ENCODE data around the gene POLE. TPM values are rescaled to one million over a fixed set of nuclear protein-coding genes. Genes with fewer than 3 reads are reported as not detected.

Gene POLE
- total RNA-seq, 1 donor from 2014 or later = 56.7 TPM

DNA sequence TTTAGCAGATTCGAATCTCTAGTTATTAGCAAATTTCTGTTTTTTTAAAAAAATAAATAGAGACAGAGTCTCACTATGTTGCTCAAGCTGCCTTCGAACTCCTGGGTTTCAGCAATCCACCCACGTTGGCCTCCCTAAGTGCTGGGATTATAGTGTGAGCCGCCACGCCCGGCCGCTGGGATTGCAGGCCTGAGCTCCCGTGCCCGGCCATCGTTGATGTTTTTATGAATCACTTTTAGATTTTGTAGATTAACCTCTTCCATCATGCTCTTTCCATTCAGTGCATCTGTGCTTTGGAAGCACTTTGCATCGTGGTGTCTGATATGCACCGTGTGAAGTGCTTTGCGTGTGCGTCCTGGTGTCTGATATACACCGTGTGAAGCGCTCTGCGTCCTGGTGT is 44.4 kb upstream of the POLE start:
- H3K27me3 ChIP-seq = no peaks in the 10 kb centered on the region
- no peaks in the 10 kb centered on the region for H3K9me3 ChIP-seq
- H3K4me1 ChIP-seq = no peaks in the 10 kb centered on the region
- no peak overlapping the region for H3K27ac ChIP-seq
- no peak for DNase-seq (ENCODE audit: extremely low spot score in 2 of 2)
- intact Hi-C loops (cut with DNase I) = no loop called here
- H3K4me3 ChIP-seq = no peak overlapping the region
- TF ChIP-seq POLR2AphosphoS5 (IDR thresholded peaks at IDR 0.05; ENCODE audit: insufficient read depth in 1 of 2, low read depth in 1 of 2) (no peak), POLR2A (IDR thresholded peaks at IDR 0.05) (no peak), CTCF (IDR thresholded peaks at IDR 0.05) (no peak)
- H3K36me3 ChIP-seq = peaks cover 0 to 92% of the 10 kb centered on the region in 2 donors

GRCh38 chr12:132730353-132730752 is 43.2 kb upstream of the POLE start:
- no peak overlapping the region for H3K27ac ChIP-seq
- no peaks in the 10 kb centered on the region for H3K27me3 ChIP-seq
- peaks cover 0 to 92% of the 10 kb centered on the region in 2 donors for H3K36me3 ChIP-seq
- H3K9me3 ChIP-seq = no peaks in the 10 kb centered on the region
- DNase-seq (ENCODE audit: extremely low spot score in 2 of 2) = no peak
- H3K4me1 ChIP-seq = no peaks in the 10 kb centered on the region
- intact Hi-C loops (cut with DNase I) = no loop called here
- TF ChIP-seq POLR2AphosphoS5 (IDR thresholded peaks at IDR 0.05; ENCODE audit: insufficient read depth in 1 of 2, low read depth in 1 of 2) (no peak), POLR2A (IDR thresholded peaks at IDR 0.05) (no peak), CTCF (IDR thresholded peaks at IDR 0.05) (no peak)
- H3K4me3 ChIP-seq = no peak overlapping the region

DNA sequence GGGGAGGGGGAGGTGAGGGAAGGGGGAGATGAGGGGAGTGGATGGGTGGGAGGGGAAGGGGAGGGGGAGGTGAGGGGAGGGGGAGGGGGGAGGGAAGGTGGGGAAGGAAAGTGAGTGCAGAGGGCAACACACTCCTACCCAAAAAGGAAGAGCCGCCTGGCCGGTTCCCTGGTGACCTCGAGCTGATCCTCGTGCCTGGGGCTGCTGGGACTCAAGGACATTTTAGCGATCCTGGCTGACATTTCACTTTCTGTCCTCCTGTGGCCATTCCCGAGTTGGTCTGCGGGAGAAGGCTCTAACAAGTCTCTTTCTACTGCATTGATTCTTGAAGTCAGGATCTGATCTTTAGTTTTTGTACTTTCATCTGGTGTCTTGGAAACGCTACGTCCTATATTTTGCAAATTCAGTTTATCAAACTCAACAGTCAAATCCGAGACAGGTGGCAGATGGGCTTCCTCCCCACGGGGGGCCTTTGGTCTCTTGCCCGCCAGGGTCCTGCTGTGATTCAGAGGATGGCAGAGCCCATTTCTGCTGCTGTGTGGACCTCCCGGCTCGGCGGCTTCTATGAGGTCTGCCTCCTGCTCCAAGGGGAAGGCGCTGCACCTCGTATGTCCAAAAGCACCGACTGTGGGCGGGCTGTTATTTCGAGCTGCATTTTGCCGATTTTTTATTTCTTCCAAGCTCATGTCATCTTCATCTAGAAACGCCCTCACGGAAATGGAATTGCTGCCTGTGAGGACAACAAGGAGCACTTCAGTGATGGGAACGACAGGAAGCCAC is 42.6 kb upstream of the POLE start:
- DNase-seq (ENCODE audit: extremely low spot score in 2 of 2) = no peak
- TF ChIP-seq CTCF (IDR thresholded peaks at IDR 0.05) (no peak), POLR2AphosphoS5 (IDR thresholded peaks at IDR 0.05; ENCODE audit: insufficient read depth in 1 of 2, low read depth in 1 of 2) (no peak), POLR2A (IDR thresholded peaks at IDR 0.05) (no peak)
- no peaks in the 10 kb centered on the region for H3K9me3 ChIP-seq
- no peak overlapping the region for H3K27ac ChIP-seq
- intact Hi-C loops (cut with DNase I) = no loop called here
- H3K4me3 ChIP-seq = no peak overlapping the region
- H3K27me3 ChIP-seq = no peaks in the 10 kb centered on the region
- H3K4me1 ChIP-seq = no peaks in the 10 kb centered on the region
- peaks cover 0 to 92% of the 10 kb centered on the region in 2 donors for H3K36me3 ChIP-seq

- no peak overlapping the region for H3K27ac ChIP-seq
- intact Hi-C loops (cut with DNase I) = no loop called here
- no peaks in the 10 kb centered on the region for H3K27me3 ChIP-seq
- peaks cover 0 to 92% of the 10 kb centered on the region in 2 donors for H3K36me3 ChIP-seq
- H3K9me3 ChIP-seq = no peaks in the 10 kb centered on the region
- DNase-seq (ENCODE audit: extremely low spot score in 2 of 2) = no peak
- no peak overlapping the region for H3K4me3 ChIP-seq
- TF ChIP-seq CTCF (IDR thresholded peaks at IDR 0.05) = no peak
- TF ChIP-seq POLR2AphosphoS5 (IDR thresholded peaks at IDR 0.05; ENCODE audit: insufficient read depth in 1 of 2, low read depth in 1 of 2) = no peak
- TF ChIP-seq POLR2A (IDR thresholded peaks at IDR 0.05) = no peak
- H3K4me1 ChIP-seq = no peaks in the 10 kb centered on the region
These were observed 41.4 kb upstream of the POLE start for GRCh38 chr12:132728502-132728901.

DNA sequence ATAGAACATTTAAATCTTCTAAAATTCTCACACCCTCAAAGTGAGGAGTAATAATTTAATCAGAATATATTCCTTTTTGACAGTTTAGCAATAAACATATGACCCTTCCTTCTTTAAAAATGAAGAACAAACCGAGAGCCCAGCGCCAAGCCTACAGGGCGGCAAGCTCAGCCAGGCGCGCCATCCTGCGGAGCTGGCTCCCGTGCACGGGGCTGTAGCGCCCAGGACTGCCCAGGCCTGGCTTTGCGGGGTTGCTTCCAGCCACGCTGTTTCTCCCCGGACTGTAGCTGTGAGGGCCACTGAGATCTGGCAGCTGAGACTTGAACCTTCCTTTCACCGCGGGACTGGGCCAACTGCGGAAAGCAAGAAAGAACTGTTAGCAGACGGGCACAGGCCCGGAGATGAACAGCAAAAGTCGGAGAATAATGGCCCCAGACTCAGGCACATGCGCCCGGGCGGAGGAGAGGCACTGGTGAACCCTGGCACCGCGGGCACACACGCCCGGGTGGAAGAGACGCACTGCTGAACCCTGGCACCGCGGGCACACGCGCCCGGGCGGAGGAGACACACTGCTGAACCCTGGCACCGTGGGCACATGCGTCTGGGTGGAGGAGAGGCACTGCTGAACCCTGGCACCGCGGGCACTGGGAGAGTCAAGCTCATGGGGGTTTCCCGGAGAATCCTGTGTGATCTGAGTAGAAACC is 40.1 kb upstream of the POLE start:
- DNase-seq (ENCODE audit: extremely low spot score in 2 of 2) = no peak
- Histone ChIP-seq H3K9me3 (no peaks in the 10 kb centered on the region), H3K4me1 (no peaks in the 10 kb centered on the region), H3K27ac (no peak overlapping the region), H3K27me3 (no peaks in the 10 kb centered on the region), H3K36me3 (peaks cover 0 to 92% of the 10 kb centered on the region in 2 donors), H3K4me3 (no peak overlapping the region)
- intact Hi-C loops (cut with DNase I) = no loop called here
- TF ChIP-seq CTCF (IDR thresholded peaks at IDR 0.05) (no peak), POLR2A (IDR thresholded peaks at IDR 0.05) (no peak), POLR2AphosphoS5 (IDR thresholded peaks at IDR 0.05; ENCODE audit: insufficient read depth in 1 of 2, low read depth in 1 of 2) (no peak)

Measured in vagina (tissue), 2 donors.